DMS79 (cell line): ENCODE measurements around the gene USP20.
"Not testable (repeated sequence)": the region's sequence is repeated elsewhere in the genome, so short reads cannot be mapped to it uniquely, and the experiment has no call there.

Experiments used
- DNase-seq: peaks from one replicate; lab custom pipeline; 2025; lab: John Stamatoyannopoulos, UW

Gene USP20

DNA sequence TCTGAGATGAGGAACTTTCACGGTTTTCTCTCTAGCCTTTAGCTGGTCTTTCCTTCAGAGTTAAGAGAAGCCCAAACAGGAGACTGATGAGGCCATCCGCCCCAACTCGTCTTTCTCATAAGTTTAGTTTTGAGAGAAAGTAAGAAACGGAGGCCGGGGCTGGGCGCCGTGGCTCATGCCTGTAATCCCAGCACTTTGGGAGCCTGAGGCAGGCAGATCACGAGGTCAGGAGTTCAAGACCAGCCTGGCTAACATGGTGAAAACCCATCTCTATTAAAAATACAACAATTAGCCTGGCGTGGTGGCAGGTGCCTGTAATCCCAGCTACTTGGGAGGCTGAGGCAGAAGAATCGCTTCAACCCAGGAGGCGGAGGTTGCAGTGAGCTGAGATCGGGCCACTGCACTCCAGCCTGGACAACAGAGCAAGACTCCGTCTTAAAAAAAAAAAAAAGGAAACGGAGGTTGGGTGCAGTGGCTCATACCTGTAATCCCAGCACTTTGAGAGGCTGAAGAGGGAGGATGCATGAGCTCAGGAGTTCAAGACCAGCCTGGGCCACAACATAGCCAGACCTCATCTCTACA, 55.6 kb downstream of the USP20 start:
- not testable (repeated sequence) for DNase-seq

DNA sequence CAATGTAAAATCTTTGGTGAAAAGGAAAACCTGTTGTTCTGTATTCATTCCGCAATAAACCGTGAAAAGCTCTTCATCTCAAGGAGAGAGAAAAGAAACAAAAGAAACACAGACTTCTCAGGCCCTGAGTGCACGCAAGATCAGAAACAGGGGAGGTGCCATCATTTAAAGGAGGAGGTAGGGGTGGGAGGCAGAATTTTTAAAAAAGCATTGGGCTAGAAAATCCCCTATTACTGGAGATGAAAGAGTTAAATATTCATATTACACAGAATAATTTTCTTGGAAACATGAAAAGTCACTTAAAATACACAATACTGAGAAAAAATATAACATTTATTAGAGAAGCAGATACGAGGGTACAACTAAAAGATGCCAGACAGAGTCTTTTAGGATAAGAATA, 56.3 kb downstream of the USP20 start:
- DNase-seq = no peak

DNA sequence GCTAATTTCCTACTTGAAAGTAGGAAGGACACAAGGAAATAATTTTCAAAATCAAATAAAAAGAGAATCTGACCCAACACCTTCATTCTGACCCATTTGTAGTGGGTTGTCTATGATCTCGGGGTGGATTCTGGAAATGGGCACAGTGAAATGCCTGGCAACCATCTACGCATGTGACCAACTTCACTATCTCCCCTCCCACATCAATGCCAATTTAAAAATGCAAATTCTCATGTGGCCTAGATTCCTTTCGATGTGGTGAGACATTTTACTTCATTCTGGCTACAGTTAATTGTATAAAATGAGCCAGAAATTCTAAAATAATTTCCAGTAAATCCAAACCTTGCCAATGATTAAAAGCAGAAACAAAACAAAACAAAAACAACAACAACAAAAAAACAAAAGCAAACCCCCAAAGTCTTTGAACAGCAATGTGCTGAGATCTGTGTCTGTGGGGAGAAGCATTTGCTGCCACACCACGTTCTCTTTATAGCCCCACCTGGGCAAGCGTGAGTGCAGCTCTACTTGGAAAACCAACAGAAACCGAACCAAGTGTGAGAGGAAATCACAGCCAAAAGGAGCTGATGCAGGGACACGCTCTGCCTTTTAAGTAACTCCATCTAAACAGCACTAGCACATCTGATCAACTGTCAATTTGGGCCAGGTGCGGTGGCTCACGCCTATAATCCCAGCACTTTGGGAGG, 59.0 kb downstream of the USP20 start:
- no peak for DNase-seq

DNA sequence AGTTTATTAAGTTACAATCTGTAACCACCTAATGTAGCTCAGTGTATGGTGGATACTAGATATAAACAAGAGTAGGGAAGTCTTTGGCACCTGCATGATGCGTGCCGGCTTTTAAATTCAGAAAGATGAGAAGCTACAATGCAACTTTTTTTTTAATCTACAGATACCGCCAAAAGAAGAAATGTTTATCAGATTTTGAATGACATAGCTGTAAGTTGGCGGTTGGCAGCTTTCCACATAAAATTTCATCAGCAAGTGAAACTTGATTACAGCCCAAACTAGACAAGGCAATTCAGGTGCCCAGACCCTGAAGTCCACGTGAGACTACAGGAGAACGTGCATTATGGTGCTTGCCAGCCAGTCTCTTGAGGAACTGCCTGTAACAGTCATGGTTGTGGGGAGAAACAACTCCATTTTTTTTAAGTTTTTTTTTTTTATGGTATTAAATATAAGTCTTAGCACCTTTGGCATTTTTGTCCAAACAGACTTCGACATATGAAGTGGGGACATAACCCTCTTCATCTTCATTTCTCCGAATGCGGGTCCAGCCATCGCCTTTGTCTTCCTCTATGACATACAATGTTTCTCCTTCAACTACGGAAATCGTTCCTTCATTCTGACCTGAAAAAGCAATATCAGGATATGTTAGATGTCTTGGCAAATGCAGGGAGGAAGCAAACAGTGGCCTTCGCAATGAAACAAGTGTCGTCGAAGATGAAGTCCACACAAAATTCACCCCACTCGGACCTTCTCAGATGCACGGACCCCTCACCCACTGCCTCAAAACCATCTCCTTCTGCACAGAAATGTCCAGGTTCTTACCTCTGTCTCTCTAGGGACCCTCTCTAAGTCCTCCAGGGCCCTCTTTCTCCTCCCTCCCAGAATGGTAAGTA, 60.4 kb downstream of the USP20 start:
- DNase-seq = no peak

DNA sequence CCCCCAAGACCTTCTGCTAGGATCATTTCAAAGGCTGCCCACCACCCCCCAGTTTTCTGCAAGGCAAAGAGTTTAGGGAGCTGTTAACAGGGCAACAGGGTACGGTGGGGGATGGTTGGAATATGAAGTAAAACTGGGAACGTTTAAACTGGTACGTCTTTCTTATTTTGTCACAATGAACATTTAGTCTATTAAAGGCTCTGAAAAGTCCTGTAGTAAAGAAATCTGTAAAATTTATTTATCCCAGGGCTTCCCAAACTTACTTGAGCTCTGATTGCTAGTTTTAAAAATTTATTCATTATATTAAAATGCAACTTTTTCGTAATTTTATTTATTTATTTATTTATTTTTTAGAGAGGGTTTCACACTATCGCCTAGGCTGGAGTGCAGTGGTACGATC, 62.0 kb downstream of the USP20 start:
- no peak for DNase-seq

DNA sequence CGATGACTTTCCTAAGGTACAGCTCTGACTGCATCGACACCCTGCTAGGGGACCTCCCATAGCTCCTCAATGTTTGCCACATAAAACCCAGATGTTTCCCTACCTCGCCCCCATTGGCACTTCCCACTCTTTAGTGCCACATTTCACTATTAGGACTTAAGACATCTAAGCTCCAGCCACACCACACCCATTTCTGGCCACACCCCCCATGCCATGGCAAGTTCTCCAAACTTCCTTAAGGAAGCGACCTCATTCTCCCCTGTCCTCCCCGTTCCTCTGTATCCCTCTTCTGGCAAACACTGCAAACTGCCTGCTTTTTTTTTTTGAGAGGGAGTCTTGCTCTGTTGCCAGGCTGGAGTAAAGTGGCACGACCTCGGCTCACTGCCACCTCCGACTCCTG, 62.9 kb downstream of the USP20 start:
- no peak for DNase-seq

DNA sequence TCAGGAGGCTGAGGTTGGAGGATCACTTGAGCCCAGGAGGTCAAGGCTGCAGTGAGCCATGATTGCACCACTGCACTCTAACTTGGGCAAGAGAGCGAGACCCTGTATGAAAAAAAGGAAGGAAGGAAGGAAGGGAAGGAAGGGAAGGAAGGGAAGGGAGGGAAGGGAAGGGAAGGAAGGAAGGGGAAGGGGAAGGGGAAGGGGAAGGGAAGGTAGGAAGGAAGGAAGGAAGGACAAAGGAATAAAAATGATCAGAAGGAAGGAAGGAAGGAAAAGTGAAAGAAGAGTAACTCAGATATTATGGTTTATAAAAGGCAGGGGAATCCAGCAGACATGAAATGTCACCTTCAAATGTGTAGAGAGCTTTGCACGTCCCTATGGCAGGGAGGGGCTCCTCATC, 64.4 kb downstream of the USP20 start:
- no peak for DNase-seq

DNA sequence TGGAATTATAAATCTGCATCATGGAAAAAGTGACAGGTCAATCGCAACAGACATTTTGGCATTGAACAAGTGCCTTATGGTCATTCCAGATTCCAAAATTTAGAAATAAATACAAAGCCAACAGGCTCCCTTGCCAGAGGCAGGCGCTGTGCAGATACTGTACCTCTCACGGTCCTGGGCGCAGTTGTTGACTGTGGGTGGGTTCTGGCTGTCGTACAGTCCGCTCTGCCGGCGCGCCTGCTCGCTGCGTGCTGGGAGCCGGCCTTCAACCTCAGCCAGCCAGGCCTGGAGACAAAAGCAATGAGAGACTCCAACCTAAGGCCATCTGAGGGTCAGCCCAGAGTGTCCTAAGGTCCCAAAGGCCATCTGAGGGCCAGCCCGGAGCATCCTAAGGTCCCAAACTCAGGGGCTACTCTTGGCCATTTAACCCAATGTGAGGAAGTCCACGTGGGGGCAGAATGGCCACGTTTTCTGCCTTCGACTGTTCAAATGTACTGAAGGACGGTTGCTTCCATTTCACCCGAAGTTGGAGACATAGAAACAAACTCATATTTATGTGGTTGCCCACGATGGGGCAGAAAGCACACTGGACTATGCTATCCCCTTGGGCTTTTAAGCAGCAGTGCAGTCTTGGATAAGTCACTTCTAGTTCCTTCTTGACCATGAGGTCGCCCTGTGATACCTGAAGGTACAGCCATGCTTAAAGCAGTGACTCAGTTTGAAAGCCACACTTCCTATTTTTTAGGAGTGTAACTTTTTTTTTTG, 65.2 kb downstream of the USP20 start:
- DNase-seq = no peak

DNA sequence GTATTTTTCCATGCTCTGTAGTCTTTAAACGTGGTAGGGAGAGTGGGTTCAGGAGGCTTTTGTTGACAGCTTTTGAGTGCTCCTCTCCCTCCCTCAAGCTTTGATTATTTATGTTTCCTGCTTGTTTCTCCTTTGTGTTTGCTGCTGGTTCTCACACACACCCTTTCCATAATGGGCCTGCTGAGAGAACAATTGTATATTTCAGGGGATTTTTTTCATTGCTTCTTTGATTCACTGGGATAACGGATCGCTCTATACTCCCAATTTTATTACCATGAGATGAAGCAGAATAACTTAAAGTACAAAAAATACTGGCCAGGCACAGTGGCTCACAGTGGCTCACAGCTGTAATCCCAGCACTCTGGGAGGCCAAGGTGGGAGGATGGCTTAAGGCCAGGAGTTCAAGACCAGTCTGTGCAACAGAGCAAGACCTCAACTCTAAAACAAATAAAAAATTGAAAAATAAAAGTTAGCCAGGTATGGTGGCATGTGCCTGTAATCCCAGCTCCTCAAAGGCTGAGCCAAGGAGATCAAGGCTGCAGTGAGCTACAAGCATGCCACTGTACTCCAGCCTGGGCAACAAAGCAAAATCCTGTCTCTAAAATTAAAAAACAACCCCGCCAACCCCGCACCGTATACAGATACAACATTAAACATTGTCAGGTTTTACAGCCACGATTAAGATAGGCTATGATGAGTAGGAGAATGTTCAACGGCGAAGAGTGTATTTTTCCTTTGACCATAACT, 66.9 kb downstream of the USP20 start:
- DNase-seq = no peak

DNA sequence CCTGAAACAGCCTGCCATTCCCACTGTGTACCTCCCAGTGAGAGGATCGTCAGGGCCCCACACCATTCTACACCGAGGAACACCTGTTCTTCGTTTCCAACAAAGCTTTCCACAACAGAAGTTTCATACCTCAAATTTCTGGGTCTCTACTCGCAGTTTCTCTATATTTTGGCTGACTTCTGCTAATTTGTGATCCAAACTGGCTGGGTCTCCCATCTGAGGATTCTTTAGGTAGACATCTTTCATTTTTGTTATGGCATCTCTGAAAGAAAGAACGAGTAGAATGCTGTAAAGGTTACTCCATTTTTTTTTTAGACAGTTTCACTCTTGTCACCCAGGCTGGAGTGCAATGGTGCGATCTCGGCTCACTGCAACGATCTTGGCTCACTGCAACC, 67.5 kb downstream of the USP20 start:
- no peak for DNase-seq

DNA sequence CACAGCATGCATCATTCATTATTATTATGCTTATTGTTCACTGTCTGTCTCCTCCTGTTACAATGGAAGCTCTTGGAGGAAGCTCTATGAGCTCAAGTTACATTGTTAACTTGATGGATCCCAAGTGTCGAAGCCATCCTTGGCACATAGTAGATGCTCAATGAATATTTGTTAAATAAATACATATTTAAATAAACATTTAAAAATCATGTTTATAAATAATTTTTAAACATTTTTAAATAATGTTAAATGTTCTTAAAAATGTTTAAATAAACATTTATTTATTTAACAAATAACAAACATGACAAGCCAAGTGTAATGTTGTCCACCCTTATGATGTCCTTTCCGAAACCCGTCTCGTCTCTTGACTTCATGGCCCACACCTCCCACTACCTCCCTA, 69.5 kb downstream of the USP20 start:
- DNase-seq = no peak

DNA sequence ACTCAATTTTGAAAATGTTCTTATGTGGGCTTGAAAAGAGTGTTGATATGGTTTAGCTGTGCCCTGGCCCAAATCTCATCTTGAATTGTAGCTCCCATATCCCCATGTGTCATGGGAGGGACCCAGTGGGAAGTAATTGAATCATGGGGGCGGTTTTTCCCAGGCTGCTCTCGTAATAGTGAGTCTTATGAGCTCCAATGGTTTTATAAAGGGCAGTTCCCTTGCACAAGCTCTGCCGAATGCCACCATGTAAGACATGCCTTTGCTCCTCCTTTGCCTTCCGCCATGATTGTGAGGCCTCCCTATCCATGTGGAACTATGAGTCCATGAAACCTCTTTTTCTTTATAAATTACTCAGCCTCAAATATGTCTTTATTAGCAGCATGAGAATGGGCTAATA, 71.0 kb downstream of the USP20 start:
- DNase-seq = no peak

DNA sequence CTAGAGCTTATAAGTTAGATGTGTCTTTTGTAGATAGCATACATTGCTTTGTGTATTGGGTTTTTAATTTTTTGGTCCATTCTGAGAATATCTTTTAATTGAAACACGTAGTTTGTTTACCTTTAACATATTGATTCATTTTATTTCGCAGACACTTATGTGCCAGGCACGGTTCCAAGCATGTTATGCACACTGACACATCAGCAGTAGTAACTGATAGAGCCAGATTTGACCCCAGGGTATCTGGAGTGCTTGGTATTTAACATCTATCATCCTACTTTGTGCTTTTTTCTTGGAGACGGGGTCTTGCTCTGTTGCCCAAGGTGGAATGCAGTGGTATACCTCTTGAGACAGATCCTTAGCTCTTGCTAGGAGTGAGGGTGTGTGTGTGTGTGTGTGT, 71.9 kb downstream of the USP20 start:
- DNase-seq = no peak

DNA sequence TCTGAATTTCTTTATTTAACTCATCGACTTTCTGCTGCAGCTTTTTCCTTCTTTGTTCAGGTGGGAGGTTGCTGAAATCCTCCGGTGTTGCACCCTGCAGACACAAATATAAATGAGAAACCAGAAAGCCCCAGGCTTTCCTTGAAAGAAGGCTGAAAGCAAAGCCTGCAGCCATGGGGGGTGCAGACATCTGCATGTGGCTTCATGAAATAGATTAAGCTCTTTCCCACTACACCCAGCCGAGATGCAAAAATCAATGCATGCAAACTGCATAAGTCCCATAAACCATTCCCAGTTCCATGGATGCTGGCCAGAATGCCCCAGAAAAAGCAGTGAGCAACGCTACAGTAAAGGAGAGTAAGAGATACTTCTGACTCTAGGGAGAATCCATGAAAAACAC, 73.6 kb downstream of the USP20 start:
- DNase-seq = no peak

DNA sequence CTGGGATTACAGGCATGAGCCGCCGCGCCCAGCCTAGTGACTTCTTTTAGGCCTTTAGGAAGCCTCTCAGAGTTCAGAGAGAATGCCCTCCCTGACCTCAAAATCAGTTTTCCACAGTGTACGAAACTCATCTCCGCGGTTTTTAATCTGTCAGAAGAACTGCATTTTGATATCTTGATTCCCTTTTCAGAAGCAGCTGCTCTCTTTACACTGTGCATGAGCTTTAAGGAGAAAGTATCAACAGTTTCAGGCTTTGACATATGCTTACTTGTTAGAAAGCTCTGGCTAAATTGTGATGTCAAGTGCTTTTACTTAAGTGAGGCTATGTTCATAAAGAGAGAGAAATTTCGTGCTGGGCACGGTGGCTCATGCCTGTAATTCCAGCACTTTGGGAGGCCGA, 74.6 kb downstream of the USP20 start:
- no peak for DNase-seq

DNA sequence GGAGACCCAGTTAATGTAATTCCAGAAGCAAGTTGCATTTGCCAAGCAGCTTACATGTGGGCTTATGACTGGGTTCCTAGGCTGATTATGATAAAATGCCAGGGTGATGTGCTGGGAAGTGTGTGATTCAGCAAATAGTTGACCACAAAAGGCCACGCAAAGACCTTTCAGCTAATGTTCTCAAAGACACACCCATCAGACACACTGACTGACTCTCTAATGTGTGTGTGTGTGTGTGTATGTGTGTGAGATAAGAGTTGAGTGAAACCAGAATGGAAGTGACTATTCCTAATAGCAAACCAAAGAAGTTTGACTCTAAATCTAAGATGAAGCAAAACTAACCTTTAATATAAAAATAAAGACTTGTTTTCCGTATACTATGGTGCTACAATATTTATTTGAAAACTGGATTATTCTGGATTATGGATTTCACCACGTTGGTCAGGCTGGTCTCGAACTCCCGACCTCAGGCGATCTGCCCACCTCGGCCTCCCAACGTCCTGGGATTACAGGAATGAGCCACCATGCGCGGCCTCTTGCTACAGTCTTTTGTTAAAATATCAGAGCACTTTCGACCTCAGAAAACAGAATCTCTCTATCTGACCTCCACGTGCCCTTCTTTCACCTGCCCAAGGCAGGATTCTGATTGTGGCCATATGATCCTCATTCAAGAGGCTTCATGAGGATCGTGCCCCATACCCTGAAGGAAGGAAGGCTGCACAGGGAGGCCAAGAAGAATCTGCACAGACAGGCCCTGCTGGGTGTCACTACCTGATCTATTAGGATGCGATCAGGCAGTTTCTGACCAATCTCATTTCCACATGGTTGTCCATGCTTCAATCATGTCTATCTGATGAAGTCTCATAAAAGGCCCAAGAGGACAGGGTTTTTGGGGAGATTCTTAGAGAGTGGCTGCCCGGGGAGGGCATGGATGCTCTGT, 75.6 kb downstream of the USP20 start:
- DNase-seq = no peak

DNA sequence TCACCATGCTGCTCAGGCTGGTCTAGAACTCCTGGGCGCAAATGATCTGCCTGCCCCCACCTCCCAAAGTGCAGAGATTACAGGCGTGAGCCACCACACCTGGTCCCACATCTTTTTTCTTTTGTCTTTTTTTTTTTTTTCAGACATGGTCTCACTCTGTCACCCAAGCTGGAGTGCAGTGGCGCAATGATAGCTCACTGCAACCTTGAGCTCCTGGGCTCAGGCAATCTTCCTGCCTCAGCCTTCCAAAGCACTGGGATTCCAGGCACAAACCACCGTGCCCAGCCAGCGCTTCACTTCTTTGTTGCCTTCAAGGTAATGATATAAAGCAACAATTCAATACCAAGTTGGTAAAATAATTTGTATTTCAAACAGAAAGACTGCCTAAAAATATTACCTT, 78.8 kb downstream of the USP20 start:
- no peak for DNase-seq

DNA sequence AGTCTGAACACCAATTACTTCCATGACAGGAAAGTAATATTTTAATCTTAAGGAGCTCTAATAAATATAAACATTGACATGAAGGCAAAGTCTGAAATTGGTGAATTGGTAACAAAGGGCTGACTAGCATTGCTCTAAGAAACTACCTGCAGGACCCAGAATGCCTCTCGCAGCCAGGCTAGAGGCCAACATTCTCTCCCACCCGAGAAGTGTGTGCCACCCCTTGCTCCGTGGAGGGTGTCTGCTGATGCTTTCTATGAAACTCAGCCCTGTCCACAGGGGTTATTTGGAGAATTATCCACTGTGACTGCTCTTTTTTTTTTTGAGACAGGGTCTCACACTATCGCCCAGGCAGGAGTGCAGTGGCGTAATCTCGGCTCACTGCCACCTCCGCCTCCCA, 81.4 kb downstream of the USP20 start:
- DNase-seq = no peak

DNA sequence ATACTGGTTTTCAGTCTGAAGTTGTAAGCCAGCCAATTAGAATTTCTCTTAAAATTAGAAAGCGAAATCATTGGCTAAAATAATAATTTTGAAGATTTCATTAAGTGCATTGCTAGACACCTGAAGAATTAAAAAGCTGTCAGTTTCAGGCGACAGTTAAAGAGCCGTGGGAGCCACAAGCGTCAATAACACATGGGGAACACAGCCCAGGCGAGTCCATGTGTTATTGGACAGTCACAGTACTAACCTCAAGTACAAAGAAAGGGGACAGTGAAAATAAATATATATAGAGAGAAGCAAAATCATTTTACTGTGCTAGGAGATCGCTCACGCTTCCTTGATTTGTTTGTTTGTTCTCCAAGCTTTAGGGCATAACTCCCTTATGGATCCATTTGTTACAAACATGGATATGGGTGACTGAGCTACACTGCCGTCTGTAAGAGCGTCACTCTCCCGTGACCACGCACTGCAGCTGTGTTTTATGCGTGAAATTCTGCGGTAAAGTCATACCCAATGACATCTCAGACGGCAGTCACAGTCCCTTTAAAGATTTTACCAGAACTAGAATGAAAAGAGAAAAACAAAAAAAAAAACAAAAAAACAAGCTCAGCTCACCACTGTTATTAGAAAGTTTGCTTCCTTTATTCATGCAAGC, 83.2 kb downstream of the USP20 start:
- no peak for DNase-seq

DNA sequence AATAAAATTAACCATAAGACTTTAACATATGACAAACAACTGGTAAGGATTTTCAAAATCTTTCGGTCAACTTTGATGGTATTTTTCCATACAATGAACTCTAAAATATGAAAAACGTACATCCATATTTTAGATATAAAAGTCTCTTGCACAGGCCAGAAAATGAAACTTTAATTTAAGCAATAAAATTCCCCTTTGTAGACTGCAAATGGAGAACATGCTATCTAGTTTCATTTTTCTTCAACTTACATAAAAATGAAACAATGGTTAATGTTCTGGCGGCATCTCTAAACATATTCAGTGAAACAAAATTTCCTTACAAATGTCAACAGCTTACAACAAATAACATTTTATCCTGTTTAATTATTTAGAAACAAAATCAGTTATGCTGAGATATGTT, 84.0 kb downstream of the USP20 start:
- DNase-seq = no peak
